H1 (cell line): ENCODE data around the gene CD247. TPM values are rescaled to one million over a fixed set of nuclear protein-coding genes. Genes with fewer than 3 reads are reported as not detected.

Experiments
- ASH2L ChIP-seq: fragments of 200-600, 300-600 bp; sonication (generic); IDR thresholded peaks from one replicate; pipeline ENCODE4 v1.7.1; 2017; ENCODE audit warnings: low read length
- ATF3 ChIP-seq: IDR thresholded peaks from 2 replicates; pipeline ENCODE4 v1.6.1; 2011; ENCODE audit warnings: low read depth, mild to moderate bottlenecking, low read length; ENCODE audit not compliant: insufficient read depth
- EZH2 ChIP-seq: fragments of 200-600 bp; sonication (generic); IDR thresholded peaks from 2 replicates; pipeline ENCODE4 v1.7.1; 2012; ENCODE audit warnings: low read depth, mild to moderate bottlenecking, moderate library complexity, low read length, inconsistent platforms; ENCODE audit not compliant: severe bottlenecking
- HDAC2 ChIP-seq, 2 experiments: fragments of 300-600 bp in 1 of 2; sonication (generic) in 1 of 2; IDR thresholded peaks; 2 replicates each; pipeline ENCODE4 v1.6.1; 2011 to 2012; ENCODE audit warnings: low read depth in 2 of 2, low read length in 2 of 2, mild to moderate bottlenecking in 2 of 2, moderate library complexity in 2 of 2, borderline replicate concordance in 1 of 2, inconsistent platforms in 1 of 2
- JUN ChIP-seq: IDR thresholded peaks from 2 replicates; pipeline ENCODE4 v1.6.1; 2011; ENCODE audit warnings: low read depth, mild to moderate bottlenecking, improper control_type of control experiment, low read length
- KDM1A ChIP-seq: fragments of 200-600, 300-600 bp; sonication (generic); IDR thresholded peaks from 2 replicates; pipeline ENCODE4 v1.7.1; 2016; ENCODE audit warnings: mild to moderate bottlenecking, low read length, borderline replicate concordance
- NANOG ChIP-seq: IDR thresholded peaks from 2 replicates; pipeline ENCODE4 v1.6.1; 2011; ENCODE audit warnings: low read length, low read depth, mild to moderate bottlenecking, inconsistent platforms; ENCODE audit not compliant: insufficient read depth, poor library complexity, severe bottlenecking
- RBBP5 ChIP-seq: IDR thresholded peaks from 2 replicates; pipeline ENCODE4 v1.7.1; 2012; ENCODE audit warnings: low read depth, mild to moderate bottlenecking, inconsistent platforms, low read length, moderate library complexity, borderline replicate concordance
- SIRT6 ChIP-seq: IDR thresholded peaks from one replicate; pipeline ENCODE4 v1.7.1; 2012; ENCODE audit warnings: low read length, inconsistent platforms
- TBP ChIP-seq: IDR thresholded peaks from 2 replicates; pipeline ENCODE4 v1.6.1; 2011; ENCODE audit warnings: low read depth, low read length, improper control_type of control experiment
- TEAD4 ChIP-seq: IDR thresholded peaks from 2 replicates; pipeline ENCODE4 v1.6.1; 2012; ENCODE audit warnings: low read depth, low read length, inconsistent platforms, mixed read lengths
- polyA plus RNA-seq, 7 experiments: library from polyadenylated mRNA; depleted of rRNA in 3 of 7; stranded (reverse) in 5 of 7; unstranded in 2 of 7; fragments of >200 nt in 5 of 7; fragments of 200-250 nt in 2 of 7; gene quantifications; 1 replicate in 5 of 7; 2 replicates in 1 of 7; 4 replicates in 1 of 7; pipeline versions ENCODE4 v1.2.1 to v1.2.3, GENCODE V29; 2011 to 2013; ENCODE audit warnings: missing spikeins in 2 of 7, mixed read lengths in 2 of 7
- total RNA-seq: library from RNA; stranded (reverse); fragmentation: NEBNext Ultra II Directional; extraction: Animal tissue kit (Norgen Biotek cat#: 25700); gene quantifications from 2 replicates; pipeline ENCODE4 v1.2.1, GENCODE V29; 2021

Gene CD247
- total and polyA plus RNA-seq, 2 of the 8 experiments (the other 6 are each of a cell fraction or from before 2014, with no cell fraction given) = 2.0 to 2.2 TPM

- no peak for TF ChIP-seq EZH2
- no peak for TF ChIP-seq NANOG
- no peak for TF ChIP-seq TBP
- no peak for TF ChIP-seq HDAC2 (IDR thresholded peaks at IDR 0.05; ENCODE audit: borderline replicate concordance in 1 of 2, low read depth in 2 of 2, low read length in 2 of 2)
- TF ChIP-seq TEAD4 = no peak
- TF ChIP-seq KDM1A = no peak
- no peak for TF ChIP-seq ASH2L
- TF ChIP-seq ATF3 = no peak
- no peak for TF ChIP-seq JUN
- no peak for TF ChIP-seq SIRT6
- no peak for TF ChIP-seq RBBP5
- TF ChIP-seq, all 59 proteins: peak for 0
Observed at GRCh38 chr1:167543199-167543990, 25.1 kb upstream of the CD247 start (continued).
